ENCODE measurements around the gene ELF4.
A peak's percentile ranks its signal among the peaks of the same experiment; 100 is the strongest.

ELF4 gene

GRCh38 chrX:130071611-130072344 is 38.5 kb downstream of the ELF4 start:
- DNase-seq (ENCODE audit: extremely low spot score) = no peak
- TF ChIP-seq CTCF (IDR thresholded peaks at IDR 0.05; ENCODE audit: control extremely low read depth, extremely low read depth, low read depth, missing control alignments) = no peak
- CTCF ChIA-PET = interaction anchor here (1.7 kb wide), 1 partner anchor 11 kb away, joined by 4 read pairs; no protein-coding TSS in a partner anchor
- POLR2A ChIA-PET = no interaction called here

- POLR2A ChIA-PET = no interaction called here
- CTCF ChIA-PET = interaction anchor here (1.2 to 2.8 kb wide), 2 partner anchors 13 to 142 kb away, joined by 5 to 20 read pairs; no protein-coding TSS in a partner anchor
- DNase-seq (ENCODE audit: extremely low spot score) = no peak
- TF ChIP-seq CTCF (IDR thresholded peaks at IDR 0.05; ENCODE audit: control extremely low read depth, extremely low read depth, low read depth, missing control alignments) = no peak
Measured at GRCh38 chrX:130066975-130067615, 43.2 kb downstream of the ELF4 start.

- POLR2A ChIA-PET = interaction anchor here (0.6 kb wide), 1 partner anchor 22 kb away, joined by 5 read pairs; no protein-coding TSS in a partner anchor
- CTCF ChIA-PET = interaction anchor here (0.6 to 2.4 kb wide), 51 partner anchors 9 to 469 kb away, joined by 3 to 62 read pairs (median 4); partner anchors contain the start of genes AIFM1 and RAB33A
- DNase-seq (ENCODE audit: extremely low spot score) = peak; percentile 91
- peak; percentile 77 for TF ChIP-seq CTCF (IDR thresholded peaks at IDR 0.05; ENCODE audit: control extremely low read depth, extremely low read depth, low read depth, missing control alignments)
Measured at GRCh38 chrX:130060122-130061069, 49.9 kb downstream of the ELF4 start.

GRCh38 chrX:130058652-130059051 is 51.6 kb downstream of the ELF4 start:
- no peak for DNase-seq (ENCODE audit: extremely low spot score)
- ChIA-PET CTCF (interaction anchor here (1.1 to 1.8 kb wide), 3 partner anchors 13 to 421 kb away, joined by 3 to 7 read pairs (median 3); no protein-coding TSS in a partner anchor), POLR2A (no interaction called here)
- no peak for TF ChIP-seq CTCF (IDR thresholded peaks at IDR 0.05; ENCODE audit: control extremely low read depth, extremely low read depth, low read depth, missing control alignments)

- ChIA-PET CTCF (no interaction called here), POLR2A (no interaction called here)
- no peak for TF ChIP-seq CTCF (IDR thresholded peaks at IDR 0.05; ENCODE audit: control extremely low read depth, extremely low read depth, low read depth, missing control alignments)
Measured at GRCh38 chrX:130057209-130057608, 53.1 kb downstream of the ELF4 start.

GRCh38 chrX:130055899-130056298 is 54.4 kb downstream of the ELF4 start:
- CTCF ChIA-PET = interaction anchor here (1.2 to 1.4 kb wide), 2 partner anchors 27 to 130 kb away, joined by 4 to 8 read pairs; no protein-coding TSS in a partner anchor
- no peak for TF ChIP-seq CTCF (IDR thresholded peaks at IDR 0.05; ENCODE audit: control extremely low read depth, extremely low read depth, low read depth, missing control alignments)

More at GRCh38 chrX:130057209-130057608, 53.1 kb downstream of the ELF4 start:
- no peak for DNase-seq (ENCODE audit: extremely low spot score)

More at GRCh38 chrX:130055899-130056298, 54.4 kb downstream of the ELF4 start:
- no peak for DNase-seq (ENCODE audit: extremely low spot score)
- POLR2A ChIA-PET = no interaction called here

Measured in GM10248 (cell line).